ENCODE measurements around the gene CD48. TPM values are rescaled to one million over a fixed set of nuclear protein-coding genes. Genes with fewer than 3 reads are reported as not detected.

Gene CD48
- total and polyA plus RNA-seq, 2 of the 4 experiments (the other 2 are of a cell fraction), result not detected

DNA sequence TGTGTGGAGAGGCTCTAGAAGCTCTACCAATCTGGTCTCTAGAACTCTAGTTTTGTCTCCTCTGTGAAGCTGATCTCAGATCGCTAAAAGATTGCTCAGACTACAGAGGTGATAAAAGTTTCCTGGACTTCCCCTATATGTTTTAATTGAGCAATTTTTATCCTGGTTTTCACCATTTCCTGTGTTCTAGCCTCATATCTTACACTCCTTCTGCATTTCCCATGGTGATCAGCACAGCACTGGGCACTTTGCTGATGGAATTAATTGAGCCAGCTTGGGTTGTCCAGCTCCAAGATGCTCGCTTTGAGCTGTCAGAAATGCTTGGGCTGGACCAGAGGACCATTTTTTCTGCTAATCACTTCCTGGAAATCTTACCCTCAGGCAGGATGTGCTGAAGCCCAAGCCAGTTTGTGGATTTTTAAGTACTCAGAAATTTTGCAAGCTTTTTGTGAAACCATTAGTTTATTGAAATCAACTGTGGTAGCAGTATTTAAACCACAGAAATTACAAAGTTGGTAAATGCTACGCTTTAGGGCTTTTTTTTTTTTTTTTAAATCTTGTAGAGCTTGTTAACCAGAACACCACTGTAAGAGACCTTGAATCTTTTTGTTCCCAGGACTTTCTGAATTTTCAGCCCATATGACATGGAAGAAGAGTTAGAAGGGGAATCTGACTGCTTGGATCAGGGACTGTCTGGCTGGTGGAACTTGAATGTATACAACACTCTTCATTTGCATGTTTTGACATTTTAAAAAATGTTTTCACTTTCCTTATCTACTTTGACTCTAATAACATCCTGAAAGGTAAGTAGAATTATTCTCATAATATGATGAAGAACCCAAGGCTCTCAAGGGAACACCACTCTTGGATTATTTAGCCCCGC lies 28.4 kb downstream of the CD48 start:
- Histone ChIP-seq H3K9me3 (ENCODE audit: control insufficient read depth, insufficient read depth, low read length) (no peaks in the 10 kb centered on the region), H2AFZ (replicated peaks; ENCODE audit: low read length, poor library complexity) (no peak overlapping the region), H2BK20ac (ENCODE audit: low read depth, low read length) (no peak overlapping the region), H4K8ac (ENCODE audit: low read depth in 2 of 2, low read length in 2 of 2) (no peak overlapping the region), H3K79me1 (ENCODE audit: low read depth in 1 of 2, low read length in 2 of 2) (no peaks in the 10 kb centered on the region), H2BK5ac (ENCODE audit: low read depth, low read length, poor library complexity, severe bottlenecking) (no peak overlapping the region), H3K4me2 (ENCODE audit: low read depth, low read length) (no peak overlapping the region), H4K20me1 (ENCODE audit: insufficient read depth, low read length) (no peaks in the 10 kb centered on the region), H2AK5ac (ENCODE audit: low read depth, low read length) (no peak overlapping the region), H2BK15ac (ENCODE audit: low read depth, low read length) (no peak overlapping the region), H2AK9ac (replicated peaks; ENCODE audit: low read depth, low read length, poor library complexity) (no peak overlapping the region), H3K14ac (replicated peaks; ENCODE audit: low read depth, low read length) (no peak overlapping the region), H3K9ac (ENCODE audit: low read depth, low read length) (no peak overlapping the region), H3K36me3 (ENCODE audit: control insufficient read depth, insufficient read depth, low read length) (no peaks in the 10 kb centered on the region), H3K27ac (ENCODE audit: insufficient read depth, low read length) (no peak overlapping the region), H3K18ac (ENCODE audit: low read depth, low read length) (no peak overlapping the region), H3K27me3 (ENCODE audit: control insufficient read depth, insufficient read depth, low read length) (no peaks in the 10 kb centered on the region; the same call in 1 of the 2 replicates), H3K4ac (ENCODE audit: low read depth, low read length) (no peak overlapping the region), H3K4me1 (ENCODE audit: control insufficient read depth, insufficient read depth, low read length) (no peaks in the 10 kb centered on the region), H2BK120ac (ENCODE audit: low read depth, low read length) (no peak overlapping the region), H3K56ac (ENCODE audit: extremely low read depth, insufficient read depth, low read length) (no peak overlapping the region), H4K91ac (ENCODE audit: insufficient read depth, low read depth, low read length) (no peak overlapping the region), H3K4me3 (ENCODE audit: insufficient read depth, low read depth, low read length) (no peak overlapping the region), H3K23ac (ENCODE audit: low read depth, low read length) (no peak overlapping the region), H3K9me1 (ENCODE audit: insufficient read depth, low read length) (no peaks in the 10 kb centered on the region), H4K5ac (ENCODE audit: low read depth, low read length) (no peak overlapping the region)
- no peak for ATAC-seq (ENCODE audit: low read depth)
- no peak for DNase-seq
- dilution Hi-C loops (cut with HindIII; ENCODE audit: low sequenced_read_pairs, unreplicated experiment) (no loop called here), in situ Hi-C loops (cut with MboI; ENCODE audit: low sequenced_read_pairs) (no loop called here), intact Hi-C loops (cut with micrococcal nuclease) (no loop called here)
- ChIA-PET POLR2A (ENCODE audit: unreplicated experiment) (no interaction called here), CTCF (no interaction called here)
- TF ChIP-seq NFE2L2 (IDR thresholded peaks at IDR 0.05; ENCODE audit: low read depth, low read length) (no peak), POLR2A (IDR thresholded peaks at IDR 0.05; ENCODE audit: low read depth, low read length) (no peak), RCOR1 (IDR thresholded peaks at IDR 0.05; ENCODE audit: insufficient replicate concordance, low read length) (no peak), BHLHE40 (IDR thresholded peaks at IDR 0.05; ENCODE audit: low read depth, low read length) (no peak), CEBPB (IDR thresholded peaks at IDR 0.05; ENCODE audit: low read depth, low read length) (no peak), FOS (IDR thresholded peaks at IDR 0.05; ENCODE audit: low read depth, low read length) (no peak), CHD1 (IDR thresholded peaks at IDR 0.05; ENCODE audit: low read depth, low read length) (no peak), RAD21 (IDR thresholded peaks at IDR 0.05; ENCODE audit: low read length) (no peak), MXI1 (IDR thresholded peaks at IDR 0.05; ENCODE audit: borderline replicate concordance, low read depth, low read length) (no peak), MAZ (IDR thresholded peaks at IDR 0.05; ENCODE audit: borderline replicate concordance, low read depth, low read length) (no peak), MAFK (IDR thresholded peaks at IDR 0.05; ENCODE audit: low read depth, low read length) (no peak)
- TF ChIP-seq, protein P1, sequence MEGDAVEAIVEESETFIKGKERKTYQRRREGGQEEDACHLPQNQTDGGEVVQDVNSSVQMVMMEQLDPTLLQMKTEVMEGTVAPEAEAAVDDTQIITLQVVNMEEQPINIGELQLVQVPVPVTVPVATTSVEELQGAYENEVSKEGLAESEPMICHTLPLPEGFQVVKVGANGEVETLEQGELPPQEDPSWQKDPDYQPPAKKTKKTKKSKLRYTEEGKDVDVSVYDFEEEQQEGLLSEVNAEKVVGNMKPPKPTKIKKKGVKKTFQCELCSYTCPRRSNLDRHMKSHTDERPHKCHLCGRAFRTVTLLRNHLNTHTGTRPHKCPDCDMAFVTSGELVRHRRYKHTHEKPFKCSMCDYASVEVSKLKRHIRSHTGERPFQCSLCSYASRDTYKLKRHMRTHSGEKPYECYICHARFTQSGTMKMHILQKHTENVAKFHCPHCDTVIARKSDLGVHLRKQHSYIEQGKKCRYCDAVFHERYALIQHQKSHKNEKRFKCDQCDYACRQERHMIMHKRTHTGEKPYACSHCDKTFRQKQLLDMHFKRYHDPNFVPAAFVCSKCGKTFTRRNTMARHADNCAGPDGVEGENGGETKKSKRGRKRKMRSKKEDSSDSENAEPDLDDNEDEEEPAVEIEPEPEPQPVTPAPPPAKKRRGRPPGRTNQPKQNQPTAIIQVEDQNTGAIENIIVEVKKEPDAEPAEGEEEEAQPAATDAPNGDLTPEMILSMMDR (conservative IDR thresholded peaks at IDR 0.05; ENCODE audit: low read depth, low read length), result no peak
- TF ChIP-seq, protein P2, sequence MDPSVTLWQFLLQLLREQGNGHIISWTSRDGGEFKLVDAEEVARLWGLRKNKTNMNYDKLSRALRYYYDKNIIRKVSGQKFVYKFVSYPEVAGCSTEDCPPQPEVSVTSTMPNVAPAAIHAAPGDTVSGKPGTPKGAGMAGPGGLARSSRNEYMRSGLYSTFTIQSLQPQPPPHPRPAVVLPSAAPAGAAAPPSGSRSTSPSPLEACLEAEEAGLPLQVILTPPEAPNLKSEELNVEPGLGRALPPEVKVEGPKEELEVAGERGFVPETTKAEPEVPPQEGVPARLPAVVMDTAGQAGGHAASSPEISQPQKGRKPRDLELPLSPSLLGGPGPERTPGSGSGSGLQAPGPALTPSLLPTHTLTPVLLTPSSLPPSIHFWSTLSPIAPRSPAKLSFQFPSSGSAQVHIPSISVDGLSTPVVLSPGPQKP (IDR thresholded peaks at IDR 0.05; ENCODE audit: borderline replicate concordance, low read depth, low read length), result no peak
- WGBS, 2 experiments (ENCODE audit: extremely low coverage in 2 of 2, insufficient read length in 1 of 2), result no CpG with 5 or more reads among the region's 4 CpGs
- BruUV-seq (replicated peaks), result no TSS peak
